ENCODE data around the gene CHMP5. TPM values are rescaled to one million over a fixed set of nuclear protein-coding genes. Genes with fewer than 3 reads are reported as not detected.

The CHMP5 gene
- total RNA-seq, 1 experiment from 2014 or later = 63.0 TPM

DNA sequence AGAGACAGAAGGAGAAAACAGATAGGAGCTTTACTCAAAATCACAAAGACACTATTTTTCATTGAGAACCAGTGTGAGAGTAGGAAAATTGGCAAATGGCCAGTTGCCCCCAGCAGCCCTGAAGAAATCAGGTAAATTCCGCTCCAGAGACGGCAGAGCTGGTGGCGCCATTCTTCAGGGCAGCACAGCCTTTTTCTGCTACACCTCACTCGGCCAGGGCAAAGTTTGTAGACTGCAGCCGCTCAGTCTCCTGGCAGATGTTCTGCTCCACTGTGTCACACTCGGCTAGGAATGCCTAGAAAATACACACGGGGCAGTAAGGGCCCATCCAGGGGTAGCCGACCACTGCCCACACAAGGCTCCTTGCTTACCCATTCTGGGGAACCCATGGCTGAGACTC, 9.8 kb upstream of the CHMP5 start:
- Histone ChIP-seq H3K4me1 (replicated peaks; ENCODE audit: insufficient read depth) (no peaks in the 10 kb centered on the region), H3K27ac (no peak overlapping the region), H3K79me2 (ENCODE audit: low read depth) (no peaks in the 10 kb centered on the region), H3K36me3 (ENCODE audit: low read depth) (peaks cover 7% of the 10 kb centered on the region; the same call in 1 of the 2 replicates), H3K4me3 (no peak overlapping the region), H3K4me2 (no peak overlapping the region), H3K9me2 (ENCODE audit: insufficient read depth) (no peaks in the 10 kb centered on the region), H3F3A (ENCODE audit: insufficient read depth, low read depth) (no peaks in the 10 kb centered on the region), H2AFZ (no peak overlapping the region), H3K9me3 (ENCODE audit: insufficient read depth, low read depth) (no peaks in the 10 kb centered on the region), H3K27me3 (ENCODE audit: insufficient read depth, low read depth) (no peaks in the 10 kb centered on the region), H4K20me1 (ENCODE audit: insufficient read depth) (no peaks in the 10 kb centered on the region)
- CTCF ChIA-PET = no interaction called here
- BruUV-seq (replicated peaks) = no TSS peak
- no peak for DNase-seq
- POLR2A ChIA-PET (ENCODE audit: unreplicated experiment) = no interaction called here
- intact Hi-C loops (cut with micrococcal nuclease; ENCODE audit: unreplicated experiment) = no loop called here
- TF ChIP-seq, protein P1, sequence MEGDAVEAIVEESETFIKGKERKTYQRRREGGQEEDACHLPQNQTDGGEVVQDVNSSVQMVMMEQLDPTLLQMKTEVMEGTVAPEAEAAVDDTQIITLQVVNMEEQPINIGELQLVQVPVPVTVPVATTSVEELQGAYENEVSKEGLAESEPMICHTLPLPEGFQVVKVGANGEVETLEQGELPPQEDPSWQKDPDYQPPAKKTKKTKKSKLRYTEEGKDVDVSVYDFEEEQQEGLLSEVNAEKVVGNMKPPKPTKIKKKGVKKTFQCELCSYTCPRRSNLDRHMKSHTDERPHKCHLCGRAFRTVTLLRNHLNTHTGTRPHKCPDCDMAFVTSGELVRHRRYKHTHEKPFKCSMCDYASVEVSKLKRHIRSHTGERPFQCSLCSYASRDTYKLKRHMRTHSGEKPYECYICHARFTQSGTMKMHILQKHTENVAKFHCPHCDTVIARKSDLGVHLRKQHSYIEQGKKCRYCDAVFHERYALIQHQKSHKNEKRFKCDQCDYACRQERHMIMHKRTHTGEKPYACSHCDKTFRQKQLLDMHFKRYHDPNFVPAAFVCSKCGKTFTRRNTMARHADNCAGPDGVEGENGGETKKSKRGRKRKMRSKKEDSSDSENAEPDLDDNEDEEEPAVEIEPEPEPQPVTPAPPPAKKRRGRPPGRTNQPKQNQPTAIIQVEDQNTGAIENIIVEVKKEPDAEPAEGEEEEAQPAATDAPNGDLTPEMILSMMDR (conservative IDR thresholded peaks at IDR 0.05) = no peak
- no peak for TF ChIP-seq EZH2 (IDR thresholded peaks at IDR 0.05; ENCODE audit: low read depth)

DNA sequence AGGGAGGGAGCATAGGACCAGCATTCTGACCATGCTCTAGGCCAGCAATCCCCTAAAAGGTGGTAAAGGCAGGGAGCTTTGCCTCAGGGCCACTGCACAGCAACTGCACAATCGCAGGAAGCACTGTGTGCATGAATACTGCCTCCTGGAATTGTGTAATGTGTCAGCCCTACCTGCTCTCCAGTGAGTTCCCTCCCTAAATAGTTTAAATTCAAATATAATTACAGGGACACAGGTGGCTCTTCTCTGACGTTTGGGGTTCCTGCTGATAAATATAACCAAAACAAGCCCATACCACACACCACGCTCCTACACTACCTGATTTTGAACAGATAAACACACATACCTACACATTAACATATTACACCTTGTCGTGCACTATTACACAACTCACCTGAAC, 9.4 kb upstream of the CHMP5 start:
- Histone ChIP-seq H3K9me3 (ENCODE audit: insufficient read depth, low read depth) (no peaks in the 10 kb centered on the region), H3K4me3 (no peak overlapping the region), H3K27ac (no peak overlapping the region), H3F3A (ENCODE audit: insufficient read depth, low read depth) (no peaks in the 10 kb centered on the region), H3K4me2 (no peak overlapping the region), H2AFZ (no peak overlapping the region), H3K27me3 (ENCODE audit: insufficient read depth, low read depth) (no peaks in the 10 kb centered on the region), H3K9me2 (ENCODE audit: insufficient read depth) (no peaks in the 10 kb centered on the region), H3K36me3 (ENCODE audit: low read depth) (peaks cover 7% of the 10 kb centered on the region; the same call in 1 of the 2 replicates), H4K20me1 (ENCODE audit: insufficient read depth) (no peaks in the 10 kb centered on the region), H3K79me2 (ENCODE audit: low read depth) (no peaks in the 10 kb centered on the region), H3K4me1 (replicated peaks; ENCODE audit: insufficient read depth) (no peaks in the 10 kb centered on the region)
- BruUV-seq (replicated peaks) = no TSS peak
- ChIA-PET POLR2A (ENCODE audit: unreplicated experiment) (no interaction called here), CTCF (no interaction called here)
- intact Hi-C loops (cut with micrococcal nuclease; ENCODE audit: unreplicated experiment) = no loop called here
- TF ChIP-seq EZH2 (IDR thresholded peaks at IDR 0.05; ENCODE audit: low read depth) = no peak
- TF ChIP-seq, protein P1 (conservative IDR thresholded peaks at IDR 0.05) = no peak
- DNase-seq = no peak

DNA sequence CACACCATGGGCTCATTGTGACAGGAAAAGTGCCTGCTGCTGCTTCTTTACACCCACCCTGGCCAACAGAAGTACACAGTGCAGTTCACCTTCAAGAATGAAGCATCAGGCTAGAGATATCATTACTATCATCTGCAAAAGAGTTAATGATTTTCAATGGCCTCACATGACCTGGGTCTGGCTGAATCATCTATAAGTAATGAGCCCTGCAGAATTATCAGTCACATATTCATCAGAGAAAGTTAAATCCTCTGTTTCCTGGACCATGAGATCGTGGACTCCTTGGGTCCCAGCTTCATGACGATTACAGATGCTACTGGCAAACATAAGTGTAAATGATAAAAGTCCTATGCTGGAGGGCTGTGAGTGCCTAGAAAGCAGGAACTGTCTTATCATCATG, 8.6 kb upstream of the CHMP5 start:
- POLR2A ChIA-PET (ENCODE audit: unreplicated experiment) = no interaction called here
- H3K9me3 ChIP-seq (ENCODE audit: insufficient read depth, low read depth) = no peaks in the 10 kb centered on the region
- CTCF ChIA-PET = no interaction called here
- H3K9me2 ChIP-seq (ENCODE audit: insufficient read depth) = no peaks in the 10 kb centered on the region
- no peak overlapping the region for H3K4me3 ChIP-seq
- BruUV-seq (replicated peaks) = no TSS peak
- intact Hi-C loops (cut with micrococcal nuclease; ENCODE audit: unreplicated experiment) = no loop called here
- no peaks in the 10 kb centered on the region for H3K79me2 ChIP-seq (ENCODE audit: low read depth)
- H2AFZ ChIP-seq = no peak overlapping the region
- H3K4me1 ChIP-seq (replicated peaks; ENCODE audit: insufficient read depth) = no peaks in the 10 kb centered on the region
- no peaks in the 10 kb centered on the region for H4K20me1 ChIP-seq (ENCODE audit: insufficient read depth)
- TF ChIP-seq, protein P1 (conservative IDR thresholded peaks at IDR 0.05) = no peak
- TF ChIP-seq EZH2 (IDR thresholded peaks at IDR 0.05; ENCODE audit: low read depth) = no peak
- DNase-seq = no peak
- peaks cover 14% of the 10 kb centered on the region for H3K36me3 ChIP-seq (ENCODE audit: low read depth)
- no peak overlapping the region for H3K4me2 ChIP-seq
- no peaks in the 10 kb centered on the region for H3K27me3 ChIP-seq (ENCODE audit: insufficient read depth, low read depth)
- no peak overlapping the region for H3K27ac ChIP-seq
- no peaks in the 10 kb centered on the region for H3F3A ChIP-seq (ENCODE audit: insufficient read depth, low read depth)

All from PC-9 (cell line).